A549 (cell line): ENCODE results near the gene SLC26A9.

Experiments used
- BHLHE40 ChIP-seq: IDR thresholded peaks from 2 replicates; pipeline ENCODE4 v1.6.1; 2012; ENCODE audit warnings: low read depth, low read length, inconsistent platforms
- FOSB ChIP-seq: fragments of 250-450 bp; sonication (Bioruptor Pico); IDR thresholded peaks from 2 replicates; pipeline ENCODE4 v1.5.0; 2020; ENCODE audit warnings: mild to moderate bottlenecking, moderate library complexity
- FOSL2 ChIP-seq, 2 experiments: fragments of 450-650 bp in 1 of 2; fragments of >200 bp in 1 of 2; sonication (Bioruptor Twin) in 1 of 2; formaldehyde crosslinking; IDR thresholded peaks; 2 replicates each; pipeline versions ENCODE4 v1.5.0 to v1.6.1; 2016 to 2020; ENCODE audit warnings: mild to moderate bottlenecking in 1 of 2, moderate library complexity in 1 of 2
- HOXA7 ChIP-seq: fragments of 250-450 bp; sonication (Bioruptor Pico); IDR thresholded peaks from 2 replicates; pipeline ENCODE4 v1.5.0; 2020; ENCODE audit warnings: mild to moderate bottlenecking, moderate library complexity
- JUNB ChIP-seq: fragments of >200 bp; sonication (Bioruptor Twin); formaldehyde crosslinking; IDR thresholded peaks from 2 replicates; pipeline ENCODE4 v1.6.1; 2016
- MYC ChIP-seq: IDR thresholded peaks from 2 replicates; pipeline ENCODE4 v1.6.1; 2012; ENCODE audit warnings: mild to moderate bottlenecking, inconsistent platforms, low read length, improper control_type of control experiment, borderline replicate concordance
- POLR2A ChIP-seq: IDR thresholded peaks from 2 replicates; pipeline ENCODE4 v1.6.1; 2012; ENCODE audit warnings: mild to moderate bottlenecking, low read length
- RAD21 ChIP-seq, 2 experiments: fragments of >200 bp in 1 of 2; sonication (Bioruptor Twin) in 1 of 2; formaldehyde crosslinking in 1 of 2; IDR thresholded peaks in 1 of 2; conservative IDR thresholded peaks in 1 of 2; 2 replicates in 1 of 2; 3 replicates in 1 of 2; pipeline ENCODE4 v1.6.1; 2012 to 2018; ENCODE audit warnings: inconsistent platforms in 1 of 2
- RARB ChIP-seq: fragments of 250-450 bp; sonication (Bioruptor Pico); IDR thresholded peaks from 2 replicates; pipeline ENCODE4 v1.8.0; 2021; ENCODE audit warnings: mild to moderate bottlenecking, moderate library complexity
- SMC3 ChIP-seq: fragments of >200 bp; sonication (Bioruptor Twin); formaldehyde crosslinking; IDR thresholded peaks from 3 replicates; pipeline ENCODE4 v1.6.1; 2018; ENCODE audit warnings: inconsistent platforms
- TF ChIP-seq, protein P1 (sequence below): fragments of >200 bp; sonication (Bioruptor Twin); formaldehyde crosslinking; IDR thresholded peaks from 3 replicates; pipeline ENCODE4 v1.5.1; 2016
- TF ChIP-seq, protein P2 (sequence below): fragments of >200 bp; sonication (Bioruptor Twin); formaldehyde crosslinking; IDR thresholded peaks from 3 replicates; pipeline ENCODE4 v1.6.1; 2016
- TF ChIP-seq, protein P3 (sequence below): fragments of 450-650 bp; IDR thresholded peaks from 2 replicates; pipeline ENCODE4 v1.6.1; 2014; ENCODE audit warnings: antibody characterized with exemption

DNA sequence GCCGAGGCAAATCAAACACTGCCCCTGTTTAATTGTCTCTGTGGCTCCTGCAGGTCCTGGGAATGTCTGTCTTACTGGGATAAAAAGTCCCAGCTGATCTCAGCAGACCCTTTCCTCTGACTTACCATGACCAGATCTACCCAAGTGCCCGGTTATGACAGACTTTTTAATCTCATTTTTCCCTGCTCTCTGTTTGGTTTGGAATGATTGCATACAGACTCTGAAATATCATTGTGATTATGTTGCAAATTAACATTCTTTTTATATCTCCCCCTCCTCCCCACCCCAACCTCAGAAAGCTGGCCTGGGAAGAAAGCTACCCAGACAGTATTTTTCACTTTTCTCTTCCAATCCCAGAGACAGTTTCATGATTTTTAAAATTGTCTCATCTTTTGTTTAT lies 43.6 kb upstream of the SLC26A9 start:
- TF ChIP-seq RAD21 (conservative IDR thresholded peaks at IDR 0.05 in 1 of 2, IDR thresholded peaks at IDR 0.05 in 1 of 2) (no peak), RARB (CRISPR knock-in tag) (no peak), FOSB (no peak), POLR2A (no peak), SMC3 (no peak), JUNB (no peak), BHLHE40 (no peak), MYC (no peak), FOSL2 (IDR thresholded peaks at IDR 0.05) (no peak), FOSL2 (CRISPR knock-in tag; IDR thresholded peaks at IDR 0.05) (no peak), HOXA7 (CRISPR knock-in tag) (no peak)
- TF ChIP-seq, protein P1, sequence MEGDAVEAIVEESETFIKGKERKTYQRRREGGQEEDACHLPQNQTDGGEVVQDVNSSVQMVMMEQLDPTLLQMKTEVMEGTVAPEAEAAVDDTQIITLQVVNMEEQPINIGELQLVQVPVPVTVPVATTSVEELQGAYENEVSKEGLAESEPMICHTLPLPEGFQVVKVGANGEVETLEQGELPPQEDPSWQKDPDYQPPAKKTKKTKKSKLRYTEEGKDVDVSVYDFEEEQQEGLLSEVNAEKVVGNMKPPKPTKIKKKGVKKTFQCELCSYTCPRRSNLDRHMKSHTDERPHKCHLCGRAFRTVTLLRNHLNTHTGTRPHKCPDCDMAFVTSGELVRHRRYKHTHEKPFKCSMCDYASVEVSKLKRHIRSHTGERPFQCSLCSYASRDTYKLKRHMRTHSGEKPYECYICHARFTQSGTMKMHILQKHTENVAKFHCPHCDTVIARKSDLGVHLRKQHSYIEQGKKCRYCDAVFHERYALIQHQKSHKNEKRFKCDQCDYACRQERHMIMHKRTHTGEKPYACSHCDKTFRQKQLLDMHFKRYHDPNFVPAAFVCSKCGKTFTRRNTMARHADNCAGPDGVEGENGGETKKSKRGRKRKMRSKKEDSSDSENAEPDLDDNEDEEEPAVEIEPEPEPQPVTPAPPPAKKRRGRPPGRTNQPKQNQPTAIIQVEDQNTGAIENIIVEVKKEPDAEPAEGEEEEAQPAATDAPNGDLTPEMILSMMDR: no peak
- TF ChIP-seq, protein P2, sequence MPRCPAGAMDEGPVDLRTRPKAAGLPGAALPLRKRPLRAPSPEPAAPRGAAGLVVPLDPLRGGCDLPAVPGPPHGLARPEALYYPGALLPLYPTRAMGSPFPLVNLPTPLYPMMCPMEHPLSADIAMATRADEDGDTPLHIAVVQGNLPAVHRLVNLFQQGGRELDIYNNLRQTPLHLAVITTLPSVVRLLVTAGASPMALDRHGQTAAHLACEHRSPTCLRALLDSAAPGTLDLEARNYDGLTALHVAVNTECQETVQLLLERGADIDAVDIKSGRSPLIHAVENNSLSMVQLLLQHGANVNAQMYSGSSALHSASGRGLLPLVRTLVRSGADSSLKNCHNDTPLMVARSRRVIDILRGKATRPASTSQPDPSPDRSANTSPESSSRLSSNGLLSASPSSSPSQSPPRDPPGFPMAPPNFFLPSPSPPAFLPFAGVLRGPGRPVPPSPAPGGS: no peak
- TF ChIP-seq, protein P3, sequence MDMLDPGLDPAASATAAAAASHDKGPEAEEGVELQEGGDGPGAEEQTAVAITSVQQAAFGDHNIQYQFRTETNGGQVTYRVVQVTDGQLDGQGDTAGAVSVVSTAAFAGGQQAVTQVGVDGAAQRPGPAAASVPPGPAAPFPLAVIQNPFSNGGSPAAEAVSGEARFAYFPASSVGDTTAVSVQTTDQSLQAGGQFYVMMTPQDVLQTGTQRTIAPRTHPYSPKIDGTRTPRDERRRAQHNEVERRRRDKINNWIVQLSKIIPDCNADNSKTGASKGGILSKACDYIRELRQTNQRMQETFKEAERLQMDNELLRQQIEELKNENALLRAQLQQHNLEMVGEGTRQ: no peak
